HG03575 (cell line): ENCODE measurements around the gene TMEM30A.

ENCODE experiments used
- ATAC-seq: cut with Tn5 transposase; IDR thresholded peaks from one replicate; pipeline ENCODE4 v1.9.1; 2021; ENCODE audit not compliant: unreplicated experiment, insufficient number of reproducible peaks, low FRiP score; ENCODE audit errors: extremely low read depth

TMEM30A gene

DNA sequence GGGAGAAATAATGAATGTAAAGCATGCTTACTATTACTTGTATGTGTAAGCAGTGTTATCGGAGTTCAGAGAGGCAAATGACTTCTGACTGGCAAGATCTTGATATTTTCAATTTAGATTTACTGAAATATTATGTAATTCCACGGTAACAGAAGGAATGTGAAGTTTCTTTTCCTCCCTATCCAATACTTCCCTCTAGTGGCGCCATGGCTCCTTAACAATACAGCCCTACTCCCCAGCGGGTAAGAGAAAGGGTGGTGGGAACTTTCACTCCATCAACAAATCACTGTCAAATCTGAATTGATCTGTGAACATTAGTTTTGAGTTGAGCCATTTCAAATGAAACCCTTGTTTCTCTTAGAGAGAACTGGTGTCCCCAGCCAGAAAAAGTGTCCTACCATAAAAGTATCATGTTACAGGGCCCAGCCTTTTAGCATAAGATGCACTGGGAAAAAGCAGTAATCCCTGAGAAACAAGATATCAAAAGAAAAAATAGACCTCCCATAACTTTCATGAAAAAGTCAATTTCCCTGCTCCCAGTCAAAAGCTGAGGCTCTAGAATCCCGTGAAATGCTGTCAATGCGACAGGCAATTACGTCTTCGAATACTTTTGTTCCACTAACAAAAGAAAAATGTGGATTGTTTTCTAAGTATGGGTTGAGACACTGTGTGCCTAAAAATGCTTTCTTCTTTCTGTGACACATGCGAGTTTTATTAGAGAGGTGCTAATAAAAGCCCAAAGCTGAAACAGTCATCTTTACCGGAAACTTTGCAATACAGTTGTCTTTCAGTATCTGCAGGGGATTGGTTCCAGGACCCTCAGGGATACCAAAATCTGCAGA is 53.9 kb downstream of the TMEM30A start:
- ATAC-seq = no peak

DNA sequence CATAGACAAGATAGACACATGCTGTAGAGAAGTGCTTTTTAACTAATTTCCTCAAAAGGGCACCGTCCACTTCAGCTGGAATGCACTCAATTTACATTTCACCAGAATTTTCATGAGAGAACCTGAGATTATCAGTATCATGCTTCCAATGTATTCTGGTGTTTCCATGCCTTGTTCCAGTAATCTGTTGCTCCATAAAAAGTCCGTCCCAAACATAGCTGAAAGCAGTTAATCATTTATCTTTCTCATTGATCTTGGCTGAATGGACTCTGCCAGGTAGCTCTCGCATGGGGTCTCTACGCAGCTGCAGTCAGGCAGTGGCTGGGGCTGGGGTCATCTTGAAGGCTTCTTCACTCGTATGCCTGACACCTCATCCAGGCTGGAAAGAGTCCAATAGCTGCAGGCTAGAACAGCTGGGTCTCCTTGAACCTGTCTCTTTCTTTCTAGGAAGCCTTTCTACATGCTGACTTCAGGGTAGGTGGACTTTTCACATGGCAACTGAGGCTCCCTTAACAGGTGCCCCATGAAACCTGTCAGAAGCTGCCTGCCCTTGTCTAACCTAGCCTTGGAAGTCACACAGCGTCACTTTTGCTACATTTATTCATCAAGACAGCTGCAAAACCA is 60.2 kb downstream of the TMEM30A start:
- ATAC-seq = no peak

DNA sequence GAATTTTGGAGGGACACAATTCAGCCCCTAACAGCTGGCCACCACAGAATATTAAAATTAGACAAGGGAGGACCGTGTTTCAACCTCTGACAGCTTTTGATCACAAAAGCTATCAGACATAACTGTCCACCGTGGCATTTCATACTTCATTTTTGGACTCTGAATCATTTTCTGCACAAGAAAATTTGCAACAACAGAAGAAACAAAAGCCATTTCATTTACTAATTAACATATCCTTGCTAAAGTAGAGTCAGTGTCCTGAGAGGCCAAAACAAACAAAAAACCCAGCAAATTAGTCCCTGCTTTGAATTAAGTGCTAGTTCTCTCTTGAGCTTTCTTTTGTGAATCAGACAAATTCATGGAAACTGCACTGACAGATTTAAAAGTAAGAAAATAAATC is 61.2 kb downstream of the TMEM30A start:
- no peak for ATAC-seq

DNA sequence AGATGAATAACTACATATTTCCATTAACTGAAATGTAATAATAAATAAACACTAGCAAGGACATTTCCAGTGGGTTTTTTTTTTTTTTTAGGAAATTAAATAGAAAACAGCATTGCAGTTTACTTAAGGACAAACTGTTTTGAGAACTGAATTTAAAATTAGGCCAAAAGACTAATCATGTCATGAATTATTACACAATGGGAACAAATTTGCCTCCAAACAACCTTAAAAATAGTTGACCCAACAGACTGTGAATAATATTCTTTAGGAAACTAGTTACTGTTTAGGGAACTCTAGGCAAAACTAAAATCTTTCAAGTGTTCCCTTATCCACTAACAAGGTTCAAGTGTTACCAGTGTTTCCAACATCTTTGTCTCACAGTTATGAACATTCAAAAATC is 62.3 kb downstream of the TMEM30A start:
- ATAC-seq = no peak

DNA sequence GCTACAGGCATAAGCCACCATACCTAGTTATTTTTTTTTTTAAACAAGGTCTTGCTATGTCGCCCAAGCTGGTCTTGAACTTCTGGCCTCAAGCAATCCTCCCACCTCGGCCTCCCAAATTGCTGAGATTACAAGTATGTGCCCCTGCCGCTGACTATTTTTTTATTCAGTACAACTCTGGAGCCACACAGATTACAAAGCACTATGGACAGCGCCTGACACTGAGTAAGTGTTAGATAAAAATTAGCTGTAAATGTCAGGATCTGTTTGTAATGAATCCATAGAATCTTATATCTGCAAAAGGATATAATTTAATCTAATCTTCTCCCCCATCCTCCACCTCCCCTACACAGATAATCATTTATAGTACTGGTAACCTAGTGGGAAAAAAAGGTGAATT is 63.5 kb downstream of the TMEM30A start:
- ATAC-seq = no peak

DNA sequence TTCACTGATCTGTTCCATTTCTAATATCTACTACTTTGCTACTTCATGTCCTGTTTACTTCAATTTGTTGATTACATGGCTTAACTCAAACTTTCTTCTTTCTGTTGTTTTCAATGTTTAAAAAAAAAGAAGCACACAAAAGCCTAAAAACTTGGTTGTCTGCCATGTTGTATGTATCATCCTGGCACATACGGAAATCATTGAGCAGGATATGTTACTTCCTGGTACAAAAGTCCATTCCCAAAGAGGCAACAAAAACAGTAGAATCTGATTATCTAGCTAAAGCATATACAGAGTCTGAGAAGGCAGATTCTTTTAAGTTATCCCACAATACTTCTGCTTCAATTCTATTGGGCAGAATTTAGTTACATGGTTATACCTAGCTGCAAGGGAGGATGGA is 64.2 kb downstream of the TMEM30A start:
- no peak for ATAC-seq

DNA sequence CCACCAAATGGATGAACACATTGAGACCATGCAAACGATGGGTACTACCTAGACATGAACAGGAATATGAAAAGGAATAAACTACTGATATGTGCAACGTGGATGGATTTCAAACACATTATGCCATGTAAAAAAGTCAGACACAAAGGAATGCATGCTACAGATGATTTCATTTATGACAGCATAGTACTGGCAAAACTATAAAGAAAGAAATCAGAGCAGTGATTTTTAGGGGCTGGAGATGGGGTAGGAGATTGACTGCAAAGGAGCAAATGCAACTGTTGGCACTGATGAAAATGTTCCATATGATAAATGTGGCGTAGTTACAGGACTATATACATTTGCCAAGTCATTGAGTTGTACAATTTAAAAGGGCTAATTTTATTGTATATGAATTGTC is 65.3 kb downstream of the TMEM30A start:
- ATAC-seq = no peak

DNA sequence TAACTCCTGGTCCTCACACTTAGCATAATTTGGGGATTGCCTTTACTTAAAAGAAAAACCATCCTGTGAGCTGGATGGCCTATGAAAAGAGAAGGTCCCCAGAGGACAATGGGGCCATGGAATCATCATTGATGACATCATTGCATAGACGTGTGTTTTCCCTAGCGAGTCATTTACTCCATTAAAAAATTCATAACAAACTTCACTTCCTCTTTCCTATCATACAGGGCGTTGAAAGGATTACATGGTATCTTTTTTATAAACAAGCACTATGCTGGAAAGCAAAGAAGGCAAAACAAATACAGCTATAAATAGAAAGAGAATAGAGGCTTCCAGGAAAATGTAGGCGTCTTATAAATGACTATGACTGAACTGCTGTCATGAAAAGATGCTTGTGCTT is 67.4 kb downstream of the TMEM30A start:
- no peak for ATAC-seq

DNA sequence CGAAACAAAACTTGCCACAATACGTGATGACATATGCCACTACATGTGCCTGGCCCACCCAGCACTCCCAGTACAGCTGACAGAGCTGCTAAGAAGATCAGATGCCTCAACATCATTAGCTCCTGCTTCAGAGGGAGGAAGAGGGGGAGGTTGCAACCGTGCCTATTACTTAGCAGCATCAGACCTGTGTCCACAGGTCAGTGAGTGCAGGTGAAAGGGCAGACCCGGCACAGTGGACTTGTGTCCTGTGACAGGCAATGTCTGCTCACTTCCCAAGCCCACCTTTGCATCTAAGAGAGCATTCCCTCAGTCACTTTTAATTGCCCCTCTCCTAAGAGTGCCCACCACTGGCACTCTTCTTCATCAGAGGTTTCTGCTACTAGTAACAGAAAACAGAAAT is 69.3 kb downstream of the TMEM30A start:
- ATAC-seq = no peak

DNA sequence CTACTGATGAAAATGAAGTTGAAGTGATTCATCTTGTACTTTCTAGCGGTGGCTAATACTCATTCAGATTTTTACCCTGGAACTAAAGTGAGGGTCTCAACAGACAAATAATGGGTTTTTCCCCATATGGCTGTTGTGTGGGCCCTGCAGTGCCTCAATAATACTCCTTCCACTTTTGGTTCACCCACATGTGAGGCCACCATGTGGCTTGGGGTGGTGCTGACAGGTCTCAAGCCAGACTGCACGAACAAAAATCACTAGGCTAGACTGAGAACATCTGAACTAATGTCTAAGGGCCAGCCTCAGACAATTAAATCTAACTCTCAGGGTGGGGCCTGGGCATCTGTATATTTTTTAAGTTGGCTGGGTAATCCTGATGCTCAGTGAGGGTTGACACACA is 70.9 kb downstream of the TMEM30A start:
- ATAC-seq = peak; percentile 42

DNA sequence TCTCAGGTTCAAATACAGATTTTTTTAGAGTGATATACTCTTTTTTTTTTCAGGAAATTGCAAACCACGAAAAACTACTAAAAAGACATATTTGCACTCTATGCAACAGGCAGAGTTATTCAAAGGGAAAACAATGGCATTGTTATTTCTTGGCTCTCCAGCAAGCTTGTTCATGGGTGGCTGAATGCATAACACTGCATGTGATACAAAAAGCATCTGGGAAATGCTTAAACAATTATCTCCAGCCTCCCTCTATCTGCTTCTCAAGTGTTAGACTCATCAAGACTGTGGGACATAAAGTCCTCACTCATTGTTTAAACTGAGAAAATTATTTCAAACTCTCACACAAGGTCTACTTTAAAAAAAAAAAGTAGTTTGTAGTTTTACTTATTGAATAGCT is 71.5 kb downstream of the TMEM30A start:
- ATAC-seq = no peak

DNA sequence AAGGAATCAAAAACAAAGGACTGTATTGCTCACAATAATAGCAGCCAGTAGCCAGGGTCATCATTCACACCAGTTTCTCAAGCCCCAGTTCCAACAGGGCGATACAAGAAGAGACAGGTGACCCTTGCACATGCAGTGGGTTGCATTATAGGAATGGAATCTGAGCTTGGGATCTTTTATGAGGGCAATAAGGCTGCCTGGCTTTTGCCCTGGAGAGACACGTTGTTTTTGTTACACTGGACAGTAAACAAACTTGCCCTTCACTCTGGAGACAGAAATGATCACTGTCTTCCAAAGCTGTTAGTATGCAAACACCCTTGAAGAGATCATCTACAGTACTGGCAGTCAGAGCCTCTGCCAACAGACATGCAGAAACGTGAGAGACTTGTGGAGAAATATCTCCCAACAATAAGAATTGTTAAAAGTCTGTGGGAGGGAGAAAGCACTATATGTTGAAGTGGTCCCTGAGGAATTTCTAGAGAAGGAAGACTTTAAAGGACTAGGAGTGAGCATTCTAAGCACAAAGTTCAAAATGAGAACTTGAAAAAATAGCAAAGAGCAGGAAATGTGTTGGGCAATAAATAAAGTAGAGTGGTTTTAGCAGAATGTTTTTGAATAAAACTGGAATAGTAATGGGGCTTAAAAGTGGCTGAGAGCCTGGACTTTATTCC is 72.5 kb downstream of the TMEM30A start:
- no peak for ATAC-seq

DNA sequence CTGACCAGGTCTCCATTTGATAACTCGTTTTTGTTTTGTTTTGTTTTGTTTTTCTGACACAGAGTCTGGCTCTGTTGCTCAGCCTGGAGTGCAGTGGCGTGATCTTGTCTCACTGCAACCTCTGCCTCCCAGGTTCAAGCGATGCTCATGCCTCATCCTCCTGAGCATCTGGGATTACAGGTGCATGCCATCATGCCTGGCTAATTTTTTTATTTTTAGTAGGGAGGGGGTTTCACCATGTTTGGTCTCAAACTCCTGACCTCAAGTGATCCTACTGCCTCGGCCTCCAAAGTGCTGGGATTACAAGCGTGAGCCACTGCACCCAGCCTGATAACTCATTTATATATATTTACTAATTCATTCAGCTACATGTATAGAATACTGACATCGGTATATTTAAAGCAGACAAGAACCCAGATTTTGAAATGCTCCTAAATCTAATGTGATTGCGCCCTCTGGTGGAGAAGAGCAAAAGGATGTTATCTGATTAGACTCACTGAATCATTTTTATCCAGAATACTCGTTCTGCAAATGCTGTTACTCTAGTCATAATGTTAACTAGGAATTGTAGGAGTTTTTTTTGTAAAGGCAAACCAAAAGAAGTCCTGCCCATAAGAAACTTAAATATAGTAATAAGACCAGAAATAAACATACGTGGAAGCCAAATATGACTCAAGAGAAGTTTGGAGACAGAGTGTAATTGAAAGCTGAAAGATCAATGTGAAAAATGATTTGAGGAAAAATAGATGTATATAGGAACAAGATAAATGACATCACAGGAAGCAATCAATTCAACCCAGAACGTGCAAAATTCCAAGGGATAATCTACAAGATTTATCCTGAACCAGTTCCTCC is 73.5 kb downstream of the TMEM30A start:
- ATAC-seq = no peak

DNA sequence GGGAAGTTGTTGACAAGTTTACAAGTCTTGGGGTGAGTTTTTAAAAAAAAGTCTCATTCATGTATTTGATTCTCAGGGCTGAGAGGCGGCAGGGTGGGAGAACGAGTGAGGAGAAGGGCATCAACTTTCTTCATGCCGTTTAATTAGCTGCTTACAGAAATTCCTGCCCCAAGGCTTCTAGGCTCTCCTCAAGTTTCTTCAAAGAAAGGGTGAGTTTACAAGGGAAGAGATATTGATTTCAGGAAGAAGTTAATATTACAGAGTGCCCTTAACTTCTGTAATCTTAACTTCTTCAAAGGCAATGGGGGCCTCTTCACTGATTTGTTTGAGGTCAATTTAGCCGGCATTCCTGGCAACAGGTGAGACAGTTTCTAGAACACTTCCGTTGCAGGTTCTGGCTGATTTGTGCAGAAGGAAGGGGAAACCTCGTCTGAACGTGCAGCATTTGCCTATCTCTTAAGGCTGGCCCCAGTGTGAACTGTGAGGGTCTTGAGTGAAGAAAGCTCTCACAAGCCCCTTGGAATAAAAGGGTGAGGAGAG is 75.3 kb downstream of the TMEM30A start:
- ATAC-seq = no peak

DNA sequence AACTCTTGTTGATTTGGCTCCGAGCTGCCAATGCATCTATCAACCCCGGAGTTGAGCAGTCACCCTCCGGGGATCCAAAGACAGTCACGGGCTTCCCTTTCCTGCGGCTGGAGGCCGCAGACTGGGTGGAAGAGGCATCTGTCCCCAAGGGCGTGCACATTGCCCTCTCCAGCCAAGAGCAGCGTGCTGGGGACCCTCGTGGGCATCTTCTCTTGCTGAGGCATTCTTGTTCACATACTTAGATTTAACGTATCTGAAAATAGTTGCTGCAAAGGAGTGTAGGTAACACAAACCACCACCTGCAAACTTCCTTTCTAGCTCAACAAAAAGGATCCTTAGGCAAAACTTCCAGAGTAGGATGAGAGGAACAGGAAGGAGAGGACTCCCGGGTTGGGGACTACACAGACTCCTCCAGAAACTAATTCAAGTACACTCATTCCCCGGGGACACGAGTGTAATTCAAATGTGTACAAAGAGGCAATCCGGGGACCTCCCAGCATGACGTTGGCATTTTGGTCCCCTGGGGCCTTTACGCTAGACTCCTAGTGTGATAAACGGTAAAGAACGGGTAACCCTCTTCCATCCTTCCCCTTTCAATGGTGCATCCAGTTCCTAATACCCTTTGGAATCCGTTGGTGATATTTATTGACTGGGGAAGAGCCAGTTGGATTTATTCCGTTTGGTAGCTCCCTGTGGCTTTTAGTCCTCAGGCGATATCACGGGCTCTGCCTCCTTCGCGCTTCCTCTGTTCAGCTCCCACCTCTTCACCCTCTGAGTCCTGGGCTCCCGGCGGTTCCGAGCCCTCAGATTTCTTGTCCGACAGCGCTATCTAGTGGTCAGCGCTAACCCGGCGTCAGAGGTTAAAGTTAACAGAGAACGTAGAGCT is 76.1 kb downstream of the TMEM30A start:
- peak; percentile 50 for ATAC-seq

DNA sequence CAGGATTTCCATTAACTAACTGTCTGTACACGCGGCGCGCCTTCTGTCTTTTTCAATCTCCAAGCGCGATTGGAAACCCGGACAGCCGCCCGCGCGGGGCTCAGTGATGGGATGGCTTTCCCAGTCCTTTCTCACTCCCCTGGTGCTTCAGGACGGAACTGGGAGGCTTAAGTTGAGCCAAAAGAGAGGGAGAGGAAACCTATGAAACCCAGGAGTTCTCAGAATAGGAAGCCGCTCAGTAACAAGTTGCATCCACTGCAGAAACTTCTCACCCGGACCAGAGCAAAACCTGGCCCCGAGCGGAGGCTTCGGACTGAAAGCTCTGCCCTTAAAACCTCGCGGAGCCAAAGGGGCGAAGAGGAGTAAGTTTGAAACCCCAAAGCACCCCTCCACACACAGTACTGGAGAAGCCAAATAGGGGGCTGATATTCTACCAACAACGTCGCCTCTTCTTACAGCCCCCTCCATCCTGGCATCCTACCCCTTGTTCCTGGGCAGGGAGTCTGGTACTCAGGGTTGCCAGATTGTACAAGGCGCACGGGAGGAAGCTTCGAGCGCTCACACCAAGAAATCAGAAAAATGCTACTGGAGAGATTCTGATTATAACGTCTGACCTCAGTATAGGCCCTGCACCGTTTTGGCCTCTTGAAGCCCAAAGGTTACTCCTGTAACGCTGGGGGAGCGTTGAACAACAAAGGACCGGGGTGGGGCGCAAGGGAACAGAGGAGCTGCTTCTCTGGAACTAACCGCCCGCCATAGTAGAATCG is 77.8 kb downstream of the TMEM30A start:
- no peak for ATAC-seq

DNA sequence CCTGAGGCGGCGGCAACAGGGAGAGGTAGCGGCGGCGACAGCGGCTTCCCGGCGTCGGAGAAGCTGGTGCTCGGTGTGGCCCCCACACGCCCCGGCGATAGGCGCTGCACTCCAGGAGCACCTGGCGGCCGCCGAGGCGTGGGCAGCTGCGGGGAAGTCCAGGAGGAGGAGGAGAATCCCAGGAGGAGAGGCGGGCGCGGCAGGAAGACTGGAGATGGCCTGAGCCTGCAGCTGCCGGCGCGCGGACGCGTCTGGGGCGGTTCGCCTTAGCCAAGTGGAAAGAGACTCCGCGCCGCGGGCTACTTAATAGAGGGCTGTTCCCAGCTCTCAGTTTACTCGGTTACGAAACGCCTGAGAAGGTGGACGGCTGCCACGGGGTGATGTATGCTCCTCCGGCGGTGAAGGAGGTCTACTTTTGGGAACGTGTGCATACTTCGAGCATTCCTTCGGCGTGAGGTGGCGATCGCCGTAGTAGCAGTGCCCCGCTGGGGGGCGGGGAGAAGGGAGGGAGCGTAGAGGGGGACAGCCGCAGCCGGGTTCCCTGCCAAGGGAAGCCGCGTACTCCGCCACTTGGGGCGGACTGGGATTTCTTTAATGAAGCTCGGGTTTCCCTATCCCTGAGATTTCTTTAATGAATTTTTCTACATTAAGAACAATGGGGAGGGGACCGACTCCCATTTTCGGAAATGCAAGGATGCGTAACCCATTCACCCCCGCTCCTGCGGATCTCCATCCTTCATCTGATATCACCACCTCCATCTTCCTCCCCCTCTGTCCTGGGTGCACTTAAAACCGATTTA is 78.6 kb downstream of the TMEM30A start, which contains the start of gene COL12A1:
Gene COL12A1 (minus strand): TSS at position 278 of the 800 bp plus-strand sequence. CDS start 3,261 bp downstream, outside the sequence.
- ATAC-seq = no peak
